HCT116 (cell line): ENCODE results near the gene SLC35F3. TPM values are rescaled to one million over a fixed set of nuclear protein-coding genes. Genes with fewer than 3 reads are reported as not detected.

Source experiments
- ATAC-seq: fragments of 200-7000 bp; cut with Tn5 transposase; 2 replicates; pipeline ENCODE4 v1.9.1; 2020; ENCODE audit warnings: mild to moderate bottlenecking, moderate library complexity
- BruUV-seq: library from RNA; stranded (reverse); fragments of 400-500 nt; replicated peaks from 2 replicates; lab custom pipeline; 2021; lab: Mats Ljungman, UMichigan
- CTCF ChIA-PET: fragments of 300-600 bp; sonication (Branson Sonifier 250); formaldehyde crosslinking; loops from one replicate; lab custom pipeline; 2021; ENCODE audit warnings: antibody characterized with exemption; lab: Charles Lee
- POLR2A ChIA-PET: fragments of 300-600, 350-600 bp; sonication (Branson Sonifier 250); formaldehyde crosslinking; loops from one replicate; lab custom pipeline; 2021; ENCODE audit warnings: antibody characterized with exemption; lab: Charles Lee
- RAD21 ChIA-PET, 2 experiments: fragments of 300-600 bp; sonication (Branson Sonifier 250); formaldehyde crosslinking; loops; one replicate each; lab custom pipeline; 2023; ENCODE audit warnings: low total read pairs in 2 of 2; ENCODE audit not compliant: uncharacterized antibody in 2 of 2, unreplicated experiment in 2 of 2, low non-redundant PET in 1 of 2; lab: Charles Lee
- DNase-seq: peaks from one replicate; pipeline ENCODE4 v3.0.0-alpha.2; 2010; ENCODE audit warnings: low read depth, low spot score
- H2AFZ ChIP-seq: fragments of 200-600 bp; shearing (Covaris generic), sonication (generic); 2 replicates; pipeline ENCODE4 v1.6.1; 2017; ENCODE audit warnings: low read depth, mixed run types, mixed read lengths, antibody characterized with exemption, low read length; ENCODE audit not compliant: poor library complexity, severe bottlenecking
- H3K27ac ChIP-seq: 2 replicates; pipeline ENCODE4 v1.5.1; 2012; ENCODE audit warnings: low read depth, low read length
- H3K27me3 ChIP-seq: fragments of 200-600 bp; sonication (generic); 2 replicates; pipeline ENCODE4 v1.6.1; 2016; ENCODE audit warnings: mixed run types, low read length, mixed read lengths; ENCODE audit not compliant: insufficient read depth
- H3K36me3 ChIP-seq, 2 experiments: fragments of 200-500 bp in 1 of 2; fragments of 200-600 bp in 1 of 2; sonication (Bioruptor generic) in 1 of 2; sonication (generic) in 1 of 2; 2 replicates each; pipeline versions ENCODE4 v1.5.1 to v1.6.1; 2014 to 2016; ENCODE audit warnings: low read length in 2 of 2, inconsistent platforms in 1 of 2, mixed read lengths in 1 of 2, mixed run types in 1 of 2; ENCODE audit not compliant: insufficient read depth in 2 of 2, control insufficient read depth in 1 of 2
- H3K4me1 ChIP-seq, 2 experiments: fragments of 200-600 bp in 1 of 2; sonication (generic) in 1 of 2; 2 replicates each; pipeline versions ENCODE4 v1.5.1 to v1.6.1; 2012 to 2017; ENCODE audit warnings: low read length in 2 of 2, inconsistent platforms in 1 of 2, mild to moderate bottlenecking in 1 of 2, mixed read lengths in 1 of 2, mixed run types in 1 of 2, moderate library complexity in 1 of 2; ENCODE audit not compliant: insufficient read depth in 2 of 2, control insufficient read depth in 1 of 2
- H3K4me2 ChIP-seq: fragments of 200-600 bp; sonication (generic); 2 replicates; pipeline ENCODE4 v1.6.1; 2017; ENCODE audit warnings: mixed run types, low read length, mixed read lengths
- H3K4me3 ChIP-seq, 2 experiments: fragments of 200-600 bp in 1 of 2; sonication (generic) in 1 of 2; replicated peaks in 1 of 2; 2 replicates each; pipeline ENCODE4 v1.5.1; 2011 to 2016; ENCODE audit warnings: low read length in 2 of 2, control low read depth in 1 of 2, low read depth in 1 of 2, mild to moderate bottlenecking in 1 of 2, mixed read lengths in 1 of 2, mixed run types in 1 of 2
- H3K79me2 ChIP-seq: fragments of 200-600 bp; sonication (generic); 2 replicates; pipeline ENCODE4 v1.6.1; 2017; ENCODE audit warnings: mild to moderate bottlenecking, mixed run types, low read length, moderate library complexity, mixed read lengths; ENCODE audit not compliant: insufficient read depth
- H3K9ac ChIP-seq: fragments of 200-600 bp; sonication (generic); 2 replicates; pipeline ENCODE4 v1.6.1; 2016; ENCODE audit warnings: low read length, mixed read lengths
- H3K9me2 ChIP-seq: fragments of 200-600 bp; sonication (generic), shearing (Covaris generic); 2 replicates; pipeline ENCODE4 v1.6.1; 2017; ENCODE audit warnings: mixed run types, mild to moderate bottlenecking, moderate library complexity; ENCODE audit not compliant: insufficient read depth
- H3K9me3 ChIP-seq, 2 experiments: fragments of 200-500 bp in 1 of 2; fragments of 200-600 bp in 1 of 2; sonication (Bioruptor generic) in 1 of 2; sonication (generic) in 1 of 2; 2 replicates each; pipeline ENCODE4 v1.6.1; 2014 to 2017; ENCODE audit warnings: low read length in 2 of 2, mixed read lengths in 2 of 2, inconsistent platforms in 1 of 2, low read depth in 1 of 2, mild to moderate bottlenecking in 1 of 2, mixed run types in 1 of 2, moderate library complexity in 1 of 2; ENCODE audit not compliant: control insufficient read depth in 1 of 2, insufficient read depth in 1 of 2
- H4K20me1 ChIP-seq: fragments of 200-600 bp; sonication (generic), shearing (Covaris generic); 2 replicates; pipeline ENCODE4 v1.6.1; 2017; ENCODE audit warnings: mixed run types, mild to moderate bottlenecking, moderate library complexity; ENCODE audit not compliant: insufficient read depth
- ATF3 ChIP-seq: IDR thresholded peaks from 2 replicates; pipeline ENCODE4 v1.6.1; 2012
- CBX3 ChIP-seq: IDR thresholded peaks from 2 replicates; pipeline ENCODE4 v1.6.1; 2012; ENCODE audit warnings: low read depth
- CEBPB ChIP-seq: IDR thresholded peaks from 2 replicates; pipeline ENCODE4 v1.6.1; 2012; ENCODE audit warnings: low read depth
- CTCF ChIP-seq, 3 experiments: fragments of 200-600 bp in 1 of 3; sonication (generic) in 1 of 3; IDR thresholded peaks in 2 of 3; conservative IDR thresholded peaks in 1 of 3; 2 replicates each; pipeline ENCODE4 v1.5.1; 2012 to 2017; ENCODE audit warnings: low read depth in 2 of 3, low read length in 2 of 3, antibody characterized with exemption in 1 of 3, borderline replicate concordance in 1 of 3, control low read depth in 1 of 3, mild to moderate bottlenecking in 1 of 3, mixed read lengths in 1 of 3, mixed run types in 1 of 3, moderate library complexity in 1 of 3; ENCODE audit not compliant: insufficient read depth in 1 of 3
- EGR1 ChIP-seq: IDR thresholded peaks from 2 replicates; pipeline ENCODE4 v1.6.1; 2012; ENCODE audit warnings: low read depth
- EZH2 ChIP-seq: fragments of 200-600 bp; sonication (generic); IDR thresholded peaks from 2 replicates; pipeline ENCODE4 v1.6.1; 2017; ENCODE audit warnings: antibody characterized with exemption, mixed run types
- JUND ChIP-seq: IDR thresholded peaks from 2 replicates; pipeline ENCODE4 v1.6.1; 2012
- MAX ChIP-seq: IDR thresholded peaks from 2 replicates; pipeline ENCODE4 v1.6.1; 2012
- POLR2AphosphoS5 ChIP-seq: IDR thresholded peaks from 2 replicates; pipeline ENCODE4 v1.6.1; 2011; ENCODE audit warnings: mild to moderate bottlenecking, low read depth, low read length, moderate library complexity
- SIN3A ChIP-seq: IDR thresholded peaks from 2 replicates; pipeline ENCODE4 v1.6.1; 2012; ENCODE audit warnings: low read depth
- SRF ChIP-seq: IDR thresholded peaks from 2 replicates; pipeline ENCODE4 v1.6.1; 2012; ENCODE audit warnings: low read depth
- intact Hi-C: fragments of 100-400 bp; cut with micrococcal nuclease; formaldehyde crosslinking; loops from 2 replicates; pipeline ENCODE4 v1.10.0; 2022
- total RNA-seq: library from RNA; stranded (reverse); gene quantifications from one replicate; pipeline ENCODE4 v1.2.1, GENCODE V29; 2021; ENCODE audit not compliant: unreplicated experiment

SLC35F3 gene
- total RNA-seq, 1 experiment from 2014 or later = 6.4 TPM

GRCh38 chr1:234324821-234325220 is 420.3 kb downstream of the SLC35F3 start:
- Histone ChIP-seq H3K9ac (no peak overlapping the region), H3K4me1 (no peaks in the 10 kb centered on the region), H3K4me3 (no peak overlapping the region), H3K4me2 (no peak overlapping the region), H3K27ac (no peak overlapping the region), H2AFZ (no peak overlapping the region), H3K9me2 (no peaks in the 10 kb centered on the region), H3K36me3 (no peaks in the 10 kb centered on the region), H3K79me2 (no peaks in the 10 kb centered on the region), H4K20me1 (no peaks in the 10 kb centered on the region), H3K9me3 (no peaks in the 10 kb centered on the region), H3K27me3 (no peaks in the 10 kb centered on the region)
- ChIA-PET POLR2A (no interaction called here), CTCF (no interaction called here), RAD21 (no interaction called here)
- TF ChIP-seq JUND = no peak
- TF ChIP-seq POLR2AphosphoS5 = no peak
- no peak for TF ChIP-seq EGR1
- no peak for TF ChIP-seq SIN3A
- TF ChIP-seq SRF = no peak
- TF ChIP-seq CBX3 = no peak
- no peak for TF ChIP-seq CTCF (IDR thresholded peaks at IDR 0.05 in 2 of 3, conservative IDR thresholded peaks at IDR 0.05 in 1 of 3; ENCODE audit: borderline replicate concordance in 1 of 3, insufficient read depth in 1 of 3, low read depth in 2 of 3, low read length in 2 of 3)
- TF ChIP-seq ATF3 = no peak
- TF ChIP-seq MAX = no peak
- TF ChIP-seq EZH2 = no peak
- no peak for TF ChIP-seq CEBPB
- BruUV-seq = no TSS peak
- ATAC-seq (no peak), DNase-seq (no peak)
- intact Hi-C loops = no loop called here
